OCI-LY7 (cell line): ENCODE measurements around the gene PANK2.
"Not testable (repeated sequence)": the region's sequence is repeated elsewhere in the genome, so short reads cannot be mapped to it uniquely, and the experiment has no call there.

Source experiments
- EZH2phosphoT487 ChIP-seq: fragments of 200-600 bp; sonication (generic); IDR thresholded peaks from 2 replicates; pipeline ENCODE4 v1.6.1; 2018; ENCODE audit warnings: low read depth, borderline replicate concordance, mild to moderate bottlenecking, mixed run types, antibody characterized with exemption, low read length, moderate library complexity, mixed read lengths
- TF ChIP-seq, protein P1 (sequence below): fragments of 200-600 bp; sonication (generic); conservative IDR thresholded peaks from 2 replicates; pipeline ENCODE4 v1.5.1; 2014; ENCODE audit warnings: mild to moderate bottlenecking, antibody characterized with exemption, low read length, moderate library complexity, mixed read lengths

DNA sequence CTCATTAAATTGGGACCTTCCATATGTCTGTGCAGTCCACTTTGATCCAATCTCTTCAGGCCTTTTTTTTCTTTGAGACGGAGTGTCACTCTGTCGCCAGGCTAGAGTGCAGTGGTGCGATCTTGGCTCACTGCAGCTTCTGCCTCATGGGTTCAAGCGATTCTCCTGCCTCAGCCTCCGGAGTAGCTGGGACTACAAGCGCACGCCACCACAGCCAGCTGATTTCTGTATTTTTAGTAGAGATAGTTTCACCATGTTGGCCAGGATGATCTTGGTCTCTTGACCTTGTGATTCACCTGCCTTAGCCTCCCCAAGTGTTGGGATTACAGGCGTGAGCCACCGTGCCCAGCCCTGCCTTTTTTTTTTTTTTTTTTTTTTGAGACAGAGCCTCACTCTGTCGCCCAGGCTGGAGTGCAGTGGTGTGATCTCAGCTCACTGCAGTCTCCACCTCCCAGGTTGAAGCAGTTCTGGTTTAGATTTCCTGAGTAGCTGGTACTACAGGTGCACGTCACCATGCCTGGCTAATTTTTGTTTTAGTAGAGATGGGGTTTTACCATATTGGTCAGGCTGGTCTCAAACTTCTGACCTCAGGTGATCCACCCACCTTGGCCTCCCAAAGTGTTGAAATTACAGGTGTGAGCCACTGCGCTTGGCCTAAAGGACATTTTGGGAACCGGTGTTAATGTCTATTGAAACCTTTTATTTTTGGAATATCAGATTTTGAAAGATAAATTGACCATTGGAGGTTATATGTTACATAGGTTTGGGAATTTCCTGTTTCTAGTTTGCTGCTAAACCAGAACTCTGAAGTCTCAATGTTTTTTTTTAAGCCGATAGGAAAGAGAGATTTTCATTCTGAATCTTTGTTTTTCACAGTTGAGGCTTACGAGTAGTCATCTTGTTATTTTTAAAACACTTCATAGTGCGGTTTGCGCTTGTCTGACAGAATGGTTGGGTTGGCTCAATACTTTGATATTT, 17.8 kb downstream of the PANK2 start:
- TF ChIP-seq, protein P1, sequence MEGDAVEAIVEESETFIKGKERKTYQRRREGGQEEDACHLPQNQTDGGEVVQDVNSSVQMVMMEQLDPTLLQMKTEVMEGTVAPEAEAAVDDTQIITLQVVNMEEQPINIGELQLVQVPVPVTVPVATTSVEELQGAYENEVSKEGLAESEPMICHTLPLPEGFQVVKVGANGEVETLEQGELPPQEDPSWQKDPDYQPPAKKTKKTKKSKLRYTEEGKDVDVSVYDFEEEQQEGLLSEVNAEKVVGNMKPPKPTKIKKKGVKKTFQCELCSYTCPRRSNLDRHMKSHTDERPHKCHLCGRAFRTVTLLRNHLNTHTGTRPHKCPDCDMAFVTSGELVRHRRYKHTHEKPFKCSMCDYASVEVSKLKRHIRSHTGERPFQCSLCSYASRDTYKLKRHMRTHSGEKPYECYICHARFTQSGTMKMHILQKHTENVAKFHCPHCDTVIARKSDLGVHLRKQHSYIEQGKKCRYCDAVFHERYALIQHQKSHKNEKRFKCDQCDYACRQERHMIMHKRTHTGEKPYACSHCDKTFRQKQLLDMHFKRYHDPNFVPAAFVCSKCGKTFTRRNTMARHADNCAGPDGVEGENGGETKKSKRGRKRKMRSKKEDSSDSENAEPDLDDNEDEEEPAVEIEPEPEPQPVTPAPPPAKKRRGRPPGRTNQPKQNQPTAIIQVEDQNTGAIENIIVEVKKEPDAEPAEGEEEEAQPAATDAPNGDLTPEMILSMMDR, result not testable (repeated sequence)
- not testable (repeated sequence) for TF ChIP-seq EZH2phosphoT487
